Measurements from ENCODE around the gene NHSL2.

The NHSL2 gene

DNA sequence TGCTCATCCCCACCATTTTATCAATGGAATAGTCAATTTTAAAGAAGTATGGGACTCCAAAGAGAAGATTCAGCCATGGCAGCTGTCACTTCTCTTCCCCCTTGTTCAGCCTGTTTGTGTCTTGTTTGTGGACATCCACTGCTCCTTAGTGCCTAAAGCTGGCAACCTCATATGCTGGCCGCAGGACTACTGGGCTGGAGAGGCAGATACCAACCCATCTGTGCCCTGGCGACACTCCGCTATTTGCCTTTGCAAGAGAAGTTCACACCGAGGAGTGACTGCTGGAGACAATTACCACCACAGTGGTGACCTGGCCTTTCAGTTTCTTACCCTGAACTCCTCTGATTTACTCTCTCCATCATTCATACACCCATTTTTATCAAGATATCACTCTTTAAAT, 64.3 kb downstream of the NHSL2 start:
- Histone ChIP-seq H3K4me2 (ENCODE audit: low read length, poor library complexity, severe bottlenecking) (no peak overlapping the region), H2BK5ac (ENCODE audit: low read depth, low read length, poor library complexity, severe bottlenecking) (no peak overlapping the region), H3K9me3 (ENCODE audit: control insufficient read depth, low read length) (no peaks in the 10 kb centered on the region), H3K18ac (ENCODE audit: low read depth in 1 of 2, low read length in 2 of 2) (no peak overlapping the region), H4K91ac (ENCODE audit: low read length) (no peak overlapping the region), H2BK12ac (ENCODE audit: low read length in 2 of 2) (no peak overlapping the region), H3K4ac (ENCODE audit: low read depth in 1 of 2, low read length in 2 of 2) (no peak overlapping the region), H3K36me3 (ENCODE audit: control insufficient read depth in 1 of 2, insufficient read depth in 2 of 2, low read depth in 1 of 2, low read length in 2 of 2) (no peaks in the 10 kb centered on the region), H3K4me1 (ENCODE audit: control insufficient read depth, insufficient read depth, low read depth, low read length) (no peaks in the 10 kb centered on the region), H3K9ac (ENCODE audit: low read length) (no peak overlapping the region), H2AK5ac (ENCODE audit: low read length, severe bottlenecking) (no peak overlapping the region), H3K14ac (ENCODE audit: low read length in 2 of 2) (no peak overlapping the region), H3K27me3 (ENCODE audit: control insufficient read depth in 1 of 2, insufficient read depth in 1 of 2, low read length in 2 of 2) (peaks cover 0 to 48% of the 10 kb centered on the region in 2 experiments), H3K4me3 (ENCODE audit: insufficient read depth in 1 of 2, low read depth in 1 of 2, low read length in 2 of 2) (no peak overlapping the region), H3K79me1 (replicated peaks; ENCODE audit: low read length, poor library complexity, severe bottlenecking) (peaks cover 2% of the 10 kb centered on the region), H3K23ac (ENCODE audit: low read length in 2 of 2) (no peak overlapping the region), H2AFZ (ENCODE audit: low read depth, low read length) (no peak overlapping the region), H2BK15ac (ENCODE audit: low read depth, poor library complexity, severe bottlenecking) (no peak overlapping the region), H3K27ac (ENCODE audit: low read length, poor library complexity, severe bottlenecking) (no peak overlapping the region), H4K8ac (ENCODE audit: low read length) (no peak overlapping the region), H2BK120ac (ENCODE audit: low read depth, low read length) (no peak overlapping the region)
- DNase-seq: no peak
- 92% methylated on average over 4 of the region's 4 CpGs for WGBS

DNA sequence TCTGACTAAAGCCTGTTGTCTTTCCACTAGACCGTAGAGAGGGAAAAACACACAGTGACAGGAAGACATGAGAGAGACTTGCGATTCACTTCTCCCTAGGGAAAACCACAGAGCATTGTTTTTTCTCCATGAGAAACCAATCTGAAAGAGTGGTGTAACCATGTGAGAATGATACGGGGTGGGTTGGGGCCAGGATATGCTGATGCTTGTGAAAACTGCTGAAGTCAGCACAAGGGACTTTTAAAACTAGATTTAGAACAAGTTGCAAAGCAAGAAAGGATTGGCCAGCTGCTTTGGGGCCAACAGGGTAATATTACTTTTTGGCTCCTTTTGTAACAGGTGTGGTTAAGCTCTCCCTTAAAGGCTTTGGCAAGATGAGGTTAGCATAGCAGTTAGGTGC, 66.1 kb downstream of the NHSL2 start:
- 35% methylated on average over 3 of the region's 3 CpGs for WGBS
- Histone ChIP-seq H2BK12ac (ENCODE audit: low read length in 2 of 2) (no peak overlapping the region), H3K4me1 (ENCODE audit: control insufficient read depth, insufficient read depth, low read depth, low read length) (no peaks in the 10 kb centered on the region), H3K4me2 (ENCODE audit: low read length, poor library complexity, severe bottlenecking) (no peak overlapping the region), H2AFZ (ENCODE audit: low read depth, low read length) (no peak overlapping the region), H3K18ac (ENCODE audit: low read depth in 1 of 2, low read length in 2 of 2) (no peak overlapping the region), H2BK5ac (ENCODE audit: low read depth, low read length, poor library complexity, severe bottlenecking) (no peak overlapping the region), H3K36me3 (ENCODE audit: control insufficient read depth in 1 of 2, insufficient read depth in 2 of 2, low read depth in 1 of 2, low read length in 2 of 2) (no peaks in the 10 kb centered on the region), H3K9ac (ENCODE audit: low read length) (no peak overlapping the region), H2BK120ac (ENCODE audit: low read depth, low read length) (no peak overlapping the region), H3K4me3 (ENCODE audit: insufficient read depth in 1 of 2, low read depth in 1 of 2, low read length in 2 of 2) (no peak overlapping the region), H3K79me1 (replicated peaks; ENCODE audit: low read length, poor library complexity, severe bottlenecking) (peaks cover 2% of the 10 kb centered on the region), H2BK15ac (ENCODE audit: low read depth, poor library complexity, severe bottlenecking) (no peak overlapping the region), H4K91ac (ENCODE audit: low read length) (no peak overlapping the region), H3K27me3 (ENCODE audit: control insufficient read depth in 1 of 2, insufficient read depth in 1 of 2, low read length in 2 of 2) (peaks cover 0 to 51% of the 10 kb centered on the region in 2 experiments), H3K23ac (ENCODE audit: low read length in 2 of 2) (no peak overlapping the region), H4K8ac (ENCODE audit: low read length) (no peak overlapping the region), H3K14ac (ENCODE audit: low read length in 2 of 2) (no peak overlapping the region), H3K27ac (ENCODE audit: low read length, poor library complexity, severe bottlenecking) (no peak overlapping the region), H3K9me3 (ENCODE audit: control insufficient read depth, low read length) (peaks cover 6% of the 10 kb centered on the region), H2AK5ac (ENCODE audit: low read length, severe bottlenecking) (no peak overlapping the region), H3K4ac (ENCODE audit: low read depth in 1 of 2, low read length in 2 of 2) (no peak overlapping the region)
- no peak for DNase-seq

DNA sequence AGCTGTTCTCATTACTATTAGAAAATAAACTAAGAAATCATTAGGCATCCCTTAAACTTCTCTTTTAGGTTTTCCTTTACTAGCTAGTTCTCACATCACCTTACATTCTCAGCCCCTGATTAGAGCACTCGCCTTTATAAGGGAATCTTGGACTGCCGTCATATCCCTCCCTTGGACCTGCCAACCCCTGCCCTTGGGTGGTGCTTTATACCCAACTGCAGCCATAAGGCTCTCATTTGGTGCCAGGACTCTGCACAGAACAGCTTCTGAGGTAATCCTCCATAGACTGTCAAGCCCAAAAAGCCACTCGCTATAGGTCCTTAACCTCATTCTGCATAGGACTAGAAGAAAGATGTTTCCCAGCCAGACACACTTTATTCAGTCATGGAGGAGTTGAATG, 67.5 kb downstream of the NHSL2 start:
- Histone ChIP-seq H3K27me3 (ENCODE audit: control insufficient read depth in 1 of 2, insufficient read depth in 1 of 2, low read length in 2 of 2) (peaks cover 0 to 51% of the 10 kb centered on the region in 2 experiments), H3K9me3 (ENCODE audit: control insufficient read depth, low read length) (peaks cover 9% of the 10 kb centered on the region), H4K8ac (ENCODE audit: low read length) (no peak overlapping the region), H2AK5ac (ENCODE audit: low read length, severe bottlenecking) (no peak overlapping the region), H3K4me1 (ENCODE audit: control insufficient read depth, insufficient read depth, low read depth, low read length) (no peaks in the 10 kb centered on the region), H4K91ac (ENCODE audit: low read length) (no peak overlapping the region), H3K4me2 (ENCODE audit: low read length, poor library complexity, severe bottlenecking) (no peak overlapping the region), H2AFZ (ENCODE audit: low read depth, low read length) (no peak overlapping the region), H2BK12ac (ENCODE audit: low read length in 2 of 2) (no peak overlapping the region), H2BK120ac (ENCODE audit: low read depth, low read length) (no peak overlapping the region), H3K4ac (ENCODE audit: low read depth in 1 of 2, low read length in 2 of 2) (no peak overlapping the region), H3K23ac (ENCODE audit: low read length in 2 of 2) (no peak overlapping the region), H3K27ac (ENCODE audit: low read length, poor library complexity, severe bottlenecking) (no peak overlapping the region), H3K14ac (ENCODE audit: low read length in 2 of 2) (no peak overlapping the region), H3K4me3 (ENCODE audit: insufficient read depth in 1 of 2, low read depth in 1 of 2, low read length in 2 of 2) (no peak overlapping the region), H3K79me1 (replicated peaks; ENCODE audit: low read length, poor library complexity, severe bottlenecking) (peaks cover 2% of the 10 kb centered on the region), H3K18ac (ENCODE audit: low read depth in 1 of 2, low read length in 2 of 2) (peak overlapping the region in 1 of 2 experiments; percentile 24), H3K9ac (ENCODE audit: low read length) (no peak overlapping the region), H2BK15ac (ENCODE audit: low read depth, poor library complexity, severe bottlenecking) (no peak overlapping the region), H2BK5ac (ENCODE audit: low read depth, low read length, poor library complexity, severe bottlenecking) (no peak overlapping the region), H3K36me3 (ENCODE audit: control insufficient read depth in 1 of 2, insufficient read depth in 2 of 2, low read depth in 1 of 2, low read length in 2 of 2) (no peaks in the 10 kb centered on the region)
- WGBS: 98% methylated on average over 3 of the region's 3 CpGs
- DNase-seq: no peak

DNA sequence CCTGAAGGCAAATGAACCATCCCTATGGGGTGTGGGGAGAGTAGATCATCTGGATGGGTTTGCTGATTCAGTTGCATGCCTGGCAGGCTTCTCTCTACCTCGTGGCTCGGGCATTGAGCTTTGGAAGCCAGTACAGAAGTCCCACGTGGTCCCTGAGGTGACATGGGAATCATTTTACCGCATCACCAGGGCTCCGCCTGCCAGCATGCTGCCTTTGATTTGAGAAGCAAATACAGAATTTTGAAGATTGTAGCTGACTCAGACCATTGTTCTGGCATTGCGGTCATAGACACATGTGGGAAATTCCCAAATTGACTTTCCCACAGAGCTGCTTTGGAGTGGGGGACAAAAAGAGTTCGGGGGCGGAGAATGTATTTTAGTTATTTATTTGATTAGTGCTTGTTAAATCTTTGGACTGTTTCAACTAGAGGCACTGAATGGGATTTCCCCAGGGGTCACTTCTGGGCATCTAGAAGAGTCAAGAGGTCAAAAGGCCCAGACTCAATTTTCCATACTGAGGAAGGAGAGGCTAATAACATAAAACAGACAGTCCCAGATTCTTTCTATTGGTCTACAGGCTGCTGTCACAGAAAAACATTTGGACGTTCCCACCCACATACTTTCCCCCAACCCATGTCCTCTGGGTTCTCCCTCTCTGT, 79.3 kb downstream of the NHSL2 start:
- no peak overlapping the region for H3K18ac ChIP-seq (ENCODE audit: low read depth in 1 of 2, low read length in 2 of 2)
- no peak overlapping the region for H2AK5ac ChIP-seq (ENCODE audit: low read length, severe bottlenecking)
- no peak overlapping the region for H3K4me3 ChIP-seq (ENCODE audit: insufficient read depth in 1 of 2, low read depth in 1 of 2, low read length in 2 of 2)
- DNase-seq: peak; percentile 46
- no peaks in the 10 kb centered on the region for H3K36me3 ChIP-seq (ENCODE audit: control insufficient read depth in 1 of 2, insufficient read depth in 2 of 2, low read depth in 1 of 2, low read length in 2 of 2)
- no peak overlapping the region for H4K91ac ChIP-seq (ENCODE audit: low read length)
- no peak overlapping the region for H2AFZ ChIP-seq (ENCODE audit: low read depth, low read length)
- no peak overlapping the region for H3K27ac ChIP-seq (ENCODE audit: low read length, poor library complexity, severe bottlenecking)
- no peak overlapping the region for H3K14ac ChIP-seq (ENCODE audit: low read length in 2 of 2)
- no peak overlapping the region for H2BK120ac ChIP-seq (ENCODE audit: low read depth, low read length)
- peaks cover 6% of the 10 kb centered on the region for H3K79me1 ChIP-seq (replicated peaks; ENCODE audit: low read length, poor library complexity, severe bottlenecking)
- no peak overlapping the region for H3K23ac ChIP-seq (ENCODE audit: low read length in 2 of 2)
- no peaks in the 10 kb centered on the region for H3K9me3 ChIP-seq (ENCODE audit: control insufficient read depth, low read length)
- H2BK12ac ChIP-seq (ENCODE audit: low read length in 2 of 2): no peak overlapping the region
- no peak overlapping the region for H3K4me2 ChIP-seq (ENCODE audit: low read length, poor library complexity, severe bottlenecking)
- 74% methylated on average over 9 of the region's 9 CpGs for WGBS
- H3K9ac ChIP-seq (ENCODE audit: low read length): no peak overlapping the region
- no peak overlapping the region for H3K4ac ChIP-seq (ENCODE audit: low read depth in 1 of 2, low read length in 2 of 2)
- peaks cover 0 to 42% of the 10 kb centered on the region in 2 experiments for H3K27me3 ChIP-seq (ENCODE audit: control insufficient read depth in 1 of 2, insufficient read depth in 1 of 2, low read length in 2 of 2)
- peaks cover 9% of the 10 kb centered on the region for H3K4me1 ChIP-seq (ENCODE audit: control insufficient read depth, insufficient read depth, low read depth, low read length)
- no peak overlapping the region for H2BK5ac ChIP-seq (ENCODE audit: low read depth, low read length, poor library complexity, severe bottlenecking)
- H2BK15ac ChIP-seq (ENCODE audit: low read depth, poor library complexity, severe bottlenecking): peak overlapping the region; percentile 52
- no peak overlapping the region for H4K8ac ChIP-seq (ENCODE audit: low read length)

Data from mesenchymal stem cell (in vitro differentiated cells and primary cell).